Activated naive CD4-positive, alpha-beta T cell (primary cell): ENCODE data around the gene PRX.
"Not testable (repeated sequence)": the region's sequence is repeated elsewhere in the genome, so short reads cannot be mapped to it uniquely, and the experiment has no call there.

Experiments
- DNase-seq, 4 experiments: peaks; one replicate each; lab custom pipeline; 2025; lab: John Stamatoyannopoulos, UW

The PRX gene

DNA sequence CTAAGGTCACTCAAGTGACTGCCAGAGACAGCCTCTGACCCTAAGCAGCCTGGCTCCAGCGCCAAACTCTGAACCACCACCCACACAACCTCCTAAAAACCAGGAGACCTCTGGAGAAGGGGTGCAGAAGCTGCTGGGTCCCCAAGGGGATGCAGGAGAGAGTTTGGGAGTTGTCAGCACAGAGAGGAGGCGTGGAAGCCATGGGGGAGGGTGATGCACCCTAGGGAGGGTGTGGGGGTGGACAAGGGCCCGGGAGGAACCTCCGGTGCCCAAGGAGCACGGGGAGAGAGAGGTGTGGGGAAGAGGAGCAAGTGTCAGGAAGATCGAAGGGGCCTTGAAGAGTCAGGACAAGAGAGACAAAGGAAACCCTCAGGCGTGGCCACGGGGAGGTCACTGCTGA lies 21.1 kb downstream of the PRX start:
- DNase-seq = no peak

DNA sequence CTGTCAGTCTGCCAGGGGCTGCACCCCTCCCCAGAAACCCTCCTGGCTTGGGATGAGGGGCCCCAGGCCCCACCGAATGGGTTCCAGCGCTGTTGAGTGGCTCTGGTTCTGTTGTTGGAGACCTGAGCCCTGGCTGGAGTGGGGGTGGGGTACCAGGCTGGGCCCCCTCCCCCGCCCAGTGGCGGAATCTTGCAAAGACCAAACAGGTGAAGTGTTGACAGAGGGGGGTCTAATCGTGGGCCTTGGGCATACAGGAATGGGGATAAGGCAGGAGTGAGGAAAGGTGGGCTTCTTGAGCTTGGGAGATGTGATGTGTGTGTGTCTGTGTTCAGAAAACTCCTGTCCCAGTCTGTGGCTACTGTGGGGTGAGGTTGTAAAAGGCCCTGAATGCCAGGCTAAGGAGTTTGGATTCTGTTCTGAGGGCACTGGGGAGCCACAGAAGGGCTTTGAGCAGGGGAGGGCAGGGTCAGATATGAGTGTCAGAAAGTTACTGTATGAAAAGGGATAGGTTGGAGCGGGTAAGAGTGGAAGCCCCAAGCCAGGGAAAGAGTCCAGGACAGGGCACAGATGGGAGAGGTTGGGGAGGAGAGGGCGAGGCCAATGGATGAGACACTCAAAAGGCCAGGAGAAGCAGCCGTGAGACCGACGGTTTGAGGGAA lies 23.0 kb downstream of the PRX start, which contains the start of gene HIPK4:
TSS of gene HIPK4 (minus strand) at position 98 of the 659 bp plus-strand sequence. CDS start 279 bp downstream, outside the sequence.
- no peak for DNase-seq

DNA sequence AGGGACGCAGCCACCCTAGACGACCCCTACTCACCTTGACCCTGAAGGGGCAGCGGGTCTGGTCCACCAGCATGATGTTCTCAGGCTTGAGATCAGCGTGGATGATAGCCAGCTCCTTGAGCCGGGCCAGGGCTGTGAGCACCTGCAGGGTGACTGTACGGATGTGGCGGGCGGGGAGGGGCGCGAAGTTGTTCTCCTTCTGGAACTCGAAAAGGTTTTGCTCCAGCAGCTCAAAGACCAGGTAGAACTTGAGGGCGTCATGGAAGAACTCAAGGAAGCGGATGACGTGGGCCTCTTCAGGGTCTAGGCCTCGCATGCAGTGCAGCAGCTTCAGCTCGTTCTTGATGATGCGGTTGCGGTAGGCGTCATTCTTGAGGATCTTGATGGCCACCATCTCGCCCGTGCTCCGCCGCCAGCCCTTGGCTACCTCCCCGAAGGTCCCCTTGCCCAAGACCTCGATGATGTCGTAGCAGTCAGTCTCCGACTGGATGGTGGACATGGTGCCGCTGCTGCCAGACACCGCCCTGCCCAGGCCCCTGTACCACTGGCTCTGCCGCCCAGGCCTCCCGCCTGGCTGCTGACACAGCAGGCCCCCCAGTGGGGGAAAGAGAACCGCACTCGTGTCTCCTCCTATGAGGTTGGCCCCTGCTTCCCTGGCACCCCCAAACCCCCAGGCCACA lies 23.6 kb downstream of the PRX start:
- DNase-seq = no peak

DNA sequence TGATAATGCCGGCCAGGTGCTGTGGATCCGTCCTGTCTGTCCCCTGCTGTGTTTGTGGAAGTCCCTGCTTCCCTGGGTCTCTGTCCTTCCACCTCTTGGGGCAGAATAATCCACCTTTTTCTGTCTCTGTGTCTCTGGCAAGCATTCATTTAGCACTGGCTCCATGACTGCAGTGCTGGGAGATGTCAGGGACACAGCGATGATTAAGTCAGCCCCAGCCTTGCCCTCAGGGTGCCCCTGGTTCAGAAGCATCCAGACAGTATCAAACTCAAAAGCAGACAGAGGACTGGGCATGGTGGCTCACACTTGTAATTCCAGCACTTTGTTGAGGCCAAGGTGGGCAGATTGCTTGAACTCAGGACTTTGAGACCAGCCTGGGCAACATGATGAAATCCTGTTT lies 24.7 kb downstream of the PRX start:
- DNase-seq = no peak

DNA sequence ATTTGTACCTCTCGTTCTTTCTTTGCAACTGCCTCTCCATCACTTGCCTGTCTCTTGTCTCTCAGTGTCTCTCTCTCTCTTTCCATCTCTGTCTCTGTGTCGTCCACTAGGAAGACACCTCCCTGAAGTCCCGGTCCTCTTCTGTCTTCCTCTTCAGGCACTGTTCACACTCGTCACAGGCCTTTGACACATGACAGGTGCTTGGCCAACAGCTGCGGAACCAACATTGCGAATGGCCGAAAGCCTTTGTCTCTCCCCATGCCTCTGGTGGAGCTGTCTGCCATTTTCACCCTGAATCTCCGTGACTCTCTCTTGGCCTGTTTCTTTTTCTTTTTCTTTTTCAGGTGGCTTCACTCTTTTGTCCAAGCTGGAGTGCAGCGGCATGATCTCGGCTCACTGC lies 26.0 kb downstream of the PRX start:
- DNase-seq = no peak

DNA sequence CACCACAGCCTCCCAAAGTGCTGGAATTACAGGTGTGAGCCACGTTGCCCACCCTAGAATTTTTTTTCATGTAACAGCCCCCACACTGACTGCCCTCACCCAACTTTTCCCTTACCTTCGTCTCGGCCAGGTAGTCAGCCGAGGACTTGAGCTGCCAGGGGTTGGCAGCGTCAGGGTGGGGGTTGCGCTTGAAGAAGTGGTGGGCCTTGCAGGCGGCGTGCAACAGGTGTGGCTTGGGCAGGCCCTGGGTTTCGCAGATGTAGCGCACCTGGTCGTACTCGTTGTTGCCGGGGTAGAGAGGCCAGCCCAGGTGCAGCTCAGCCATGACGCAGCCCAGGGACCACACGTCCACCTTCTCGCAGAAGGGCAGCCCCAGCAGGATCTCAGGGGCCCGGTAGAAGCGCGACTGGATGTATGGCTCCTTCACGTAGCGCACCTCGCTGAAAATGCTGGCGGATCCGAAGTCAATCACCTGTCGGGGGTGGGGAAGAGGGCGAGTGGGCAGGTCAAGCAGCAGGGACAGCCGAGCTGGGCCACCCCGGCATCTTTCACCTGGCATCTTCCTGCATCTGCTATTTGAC lies 29.4 kb downstream of the PRX start:
- no peak for DNase-seq

DNA sequence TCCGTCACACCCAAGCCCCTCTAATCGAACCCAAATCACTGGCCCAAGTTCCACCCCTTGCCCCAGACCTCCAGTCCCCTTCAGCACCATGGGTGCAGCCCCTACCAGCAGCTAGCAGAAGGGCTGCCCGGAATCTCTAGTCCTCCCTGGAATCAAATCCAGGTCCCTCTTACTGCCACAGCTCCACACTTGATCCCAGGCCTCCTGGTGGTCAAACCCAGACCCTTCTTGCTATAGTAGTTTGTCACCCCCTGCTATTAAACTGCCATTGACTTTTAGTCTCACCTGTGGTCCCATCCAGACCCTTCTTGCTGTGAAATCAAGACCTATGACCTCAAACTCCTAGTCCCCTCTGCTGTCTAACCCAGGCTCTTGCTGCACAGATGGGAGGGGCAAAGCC lies 31.9 kb downstream of the PRX start:
- no peak for DNase-seq

DNA sequence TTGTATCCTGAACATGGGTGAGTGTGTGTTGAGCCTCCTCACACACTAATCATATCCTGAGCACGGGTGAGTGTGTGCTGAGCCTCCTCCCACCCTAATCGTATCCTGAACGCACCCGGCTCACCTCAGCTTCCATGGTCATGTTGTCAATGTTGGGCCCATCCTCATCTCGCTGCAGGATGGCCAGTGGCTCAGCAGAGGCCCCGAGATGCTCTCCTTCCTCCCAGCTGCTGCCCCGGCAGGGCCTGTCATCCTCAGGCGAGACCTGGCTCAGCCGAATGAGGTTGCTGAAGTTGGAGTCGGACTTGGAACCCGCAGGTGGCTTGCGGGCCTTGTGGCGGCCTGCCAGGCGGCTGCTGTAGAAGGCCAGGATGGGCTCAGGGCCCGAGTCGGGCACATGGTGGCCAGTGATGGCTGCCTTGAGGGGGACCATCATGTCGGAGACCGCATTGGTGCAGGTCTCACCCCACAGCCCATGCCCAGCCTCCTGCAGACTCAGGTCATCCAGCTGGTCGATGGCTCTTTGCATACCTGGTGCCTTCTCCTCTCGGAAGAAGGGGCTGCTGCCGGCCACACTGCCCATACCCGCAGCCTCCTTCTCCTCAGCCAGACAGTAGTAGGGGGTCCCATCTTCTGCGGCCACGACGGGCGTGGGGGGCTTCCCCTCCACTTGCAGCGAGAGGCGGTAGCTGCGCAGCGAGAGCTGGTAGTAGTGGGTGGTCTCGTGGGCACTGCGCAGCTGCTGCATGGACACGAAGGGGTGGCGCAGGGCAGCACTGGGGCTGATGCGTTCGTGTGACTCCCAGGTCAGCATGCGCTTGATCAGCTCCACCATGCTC lies 32.8 kb downstream of the PRX start:
- DNase-seq = no peak

DNA sequence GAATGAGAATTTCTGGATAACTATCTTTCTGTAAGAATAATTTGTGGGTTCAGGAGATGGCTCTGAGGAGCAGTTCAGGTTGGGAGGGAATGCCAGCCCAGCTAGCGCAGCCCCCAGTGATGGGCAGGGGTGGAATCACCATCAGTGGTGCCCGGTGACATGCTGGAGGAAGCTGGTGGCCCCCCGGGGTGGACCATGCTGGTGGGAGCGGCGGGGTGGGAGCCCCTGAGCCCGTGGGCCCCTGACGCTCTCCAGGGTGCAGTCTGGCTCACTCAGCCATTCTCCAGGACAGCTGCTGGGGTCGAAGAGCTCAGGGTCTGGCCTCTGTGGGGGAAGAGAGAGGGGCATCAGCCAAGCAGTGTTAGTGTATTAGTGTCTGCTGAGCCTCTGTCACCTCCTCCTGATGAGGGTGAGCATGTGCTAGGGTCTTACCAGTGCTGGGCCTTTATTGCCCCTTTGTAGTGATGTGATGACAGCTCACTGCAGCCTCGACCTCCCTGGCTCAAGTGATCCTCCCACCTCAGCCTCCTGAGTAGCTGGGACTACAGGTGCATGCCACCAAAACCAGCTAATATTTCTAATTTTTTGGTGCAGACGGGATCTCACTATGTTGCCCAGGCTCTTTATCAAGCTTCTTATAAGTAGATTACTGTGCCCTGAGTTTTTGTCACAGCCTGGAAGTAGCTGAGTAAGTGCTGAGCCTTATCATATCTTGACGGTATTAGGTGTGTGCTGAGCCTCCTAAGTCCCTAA lies 33.6 kb downstream of the PRX start:
- no peak for DNase-seq

DNA sequence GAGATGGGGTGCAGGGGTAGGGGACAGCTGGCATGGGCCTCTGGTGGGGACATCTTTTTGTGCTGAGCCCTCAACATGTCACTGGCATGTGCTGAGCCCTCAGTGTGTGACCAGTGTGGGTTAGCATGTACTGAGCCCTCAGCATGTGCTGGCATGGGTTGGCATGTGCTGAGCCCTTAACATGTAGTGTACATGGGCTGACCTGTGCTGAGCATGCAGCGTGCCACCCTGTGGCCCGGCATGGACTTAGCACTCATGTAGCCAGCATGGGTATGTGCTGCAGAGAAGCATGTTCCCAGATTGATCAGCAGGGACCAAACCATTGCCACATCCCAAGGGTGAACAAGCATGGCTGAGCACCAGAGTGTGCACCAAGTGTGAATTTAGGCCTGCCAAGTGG lies 34.7 kb downstream of the PRX start:
- DNase-seq = no peak

DNA sequence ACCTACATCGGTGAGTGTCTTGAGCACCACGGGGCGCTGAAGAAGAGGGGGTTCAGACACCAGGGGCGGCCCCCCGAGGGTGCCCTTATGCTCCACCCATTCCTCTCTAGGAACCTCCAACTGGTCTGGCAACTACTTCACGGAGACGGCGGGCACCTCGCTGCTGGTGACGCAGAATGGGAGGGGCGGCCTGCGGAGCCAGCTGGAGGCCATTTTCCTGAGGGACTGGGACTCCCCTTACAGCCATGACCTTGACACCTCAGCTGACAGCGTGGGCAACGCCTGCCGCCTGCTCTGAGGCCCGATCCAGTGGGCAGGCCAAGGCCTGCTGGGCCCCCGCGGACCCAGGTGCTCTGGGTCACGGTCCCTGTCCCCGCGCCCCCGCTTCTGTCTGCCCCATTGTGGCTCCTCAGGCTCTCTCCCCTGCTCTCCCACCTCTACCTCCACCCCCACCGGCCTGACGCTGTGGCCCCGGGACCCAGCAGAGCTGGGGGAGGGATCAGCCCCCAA lies 35.2 kb downstream of the PRX start:
- DNase-seq = no peak

DNA sequence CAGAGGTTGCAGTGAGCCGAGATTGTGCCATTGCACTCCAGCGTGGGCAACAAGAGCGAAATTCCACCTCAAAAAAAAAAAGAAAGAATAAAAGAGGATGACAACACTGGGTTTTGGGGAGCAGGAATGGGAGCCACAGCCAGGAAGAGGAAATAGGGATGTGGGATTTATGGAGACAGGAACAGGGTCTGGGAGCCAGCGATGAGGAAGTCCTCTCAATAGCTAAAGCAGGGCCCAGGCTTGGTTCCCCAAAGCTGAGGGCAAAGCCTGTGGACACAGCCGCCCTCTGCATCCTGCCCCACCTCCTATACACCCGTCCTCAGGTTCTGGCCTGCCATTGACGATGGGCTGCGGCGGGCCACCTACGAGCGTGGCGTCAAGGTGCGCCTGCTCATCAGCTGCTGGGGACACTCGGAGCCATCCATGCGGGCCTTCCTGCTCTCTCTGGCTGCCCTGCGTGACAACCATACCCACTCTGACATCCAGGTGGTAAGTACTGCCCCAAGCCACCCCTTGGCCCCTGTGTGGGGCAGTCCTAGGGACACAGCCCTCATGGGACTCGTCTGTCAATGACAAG lies 36.8 kb downstream of the PRX start:
- DNase-seq = no peak

DNA sequence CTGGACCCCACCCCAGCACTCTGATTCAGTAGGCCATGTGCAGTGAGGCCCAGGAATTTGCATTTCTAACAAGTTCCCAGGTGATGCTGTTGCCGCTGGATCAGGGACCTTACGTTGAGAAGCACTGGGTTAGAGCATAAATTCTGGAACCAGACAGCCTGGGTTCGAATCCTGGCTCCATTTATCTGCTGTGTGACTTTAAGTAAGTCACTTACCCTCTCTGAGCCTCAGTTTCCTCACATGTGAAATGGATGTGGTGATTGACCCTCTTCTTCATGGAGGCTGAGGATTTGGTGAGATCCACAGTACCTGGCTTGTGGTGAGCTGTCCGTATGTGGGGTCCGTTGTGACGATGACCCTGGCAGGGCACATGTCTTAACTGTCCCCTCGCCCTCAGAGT lies 39.1 kb downstream of the PRX start:
- no peak for DNase-seq

DNA sequence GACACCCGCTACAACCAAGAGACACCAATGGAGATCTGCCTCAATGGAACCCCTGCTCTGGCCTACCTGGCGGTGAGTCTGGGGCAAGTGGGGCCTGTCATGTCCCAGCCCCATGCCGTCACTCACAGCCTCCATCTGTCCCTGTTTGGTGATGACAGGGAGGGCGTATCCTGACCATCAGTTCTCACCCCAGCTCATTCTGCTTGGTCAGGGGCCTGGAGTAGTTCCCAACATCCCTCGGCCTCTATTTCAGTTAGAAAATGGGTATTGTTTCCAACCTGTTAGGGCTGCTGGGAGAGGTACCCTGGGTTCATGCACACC lies 41.4 kb downstream of the PRX start:
- no peak for DNase-seq

DNA sequence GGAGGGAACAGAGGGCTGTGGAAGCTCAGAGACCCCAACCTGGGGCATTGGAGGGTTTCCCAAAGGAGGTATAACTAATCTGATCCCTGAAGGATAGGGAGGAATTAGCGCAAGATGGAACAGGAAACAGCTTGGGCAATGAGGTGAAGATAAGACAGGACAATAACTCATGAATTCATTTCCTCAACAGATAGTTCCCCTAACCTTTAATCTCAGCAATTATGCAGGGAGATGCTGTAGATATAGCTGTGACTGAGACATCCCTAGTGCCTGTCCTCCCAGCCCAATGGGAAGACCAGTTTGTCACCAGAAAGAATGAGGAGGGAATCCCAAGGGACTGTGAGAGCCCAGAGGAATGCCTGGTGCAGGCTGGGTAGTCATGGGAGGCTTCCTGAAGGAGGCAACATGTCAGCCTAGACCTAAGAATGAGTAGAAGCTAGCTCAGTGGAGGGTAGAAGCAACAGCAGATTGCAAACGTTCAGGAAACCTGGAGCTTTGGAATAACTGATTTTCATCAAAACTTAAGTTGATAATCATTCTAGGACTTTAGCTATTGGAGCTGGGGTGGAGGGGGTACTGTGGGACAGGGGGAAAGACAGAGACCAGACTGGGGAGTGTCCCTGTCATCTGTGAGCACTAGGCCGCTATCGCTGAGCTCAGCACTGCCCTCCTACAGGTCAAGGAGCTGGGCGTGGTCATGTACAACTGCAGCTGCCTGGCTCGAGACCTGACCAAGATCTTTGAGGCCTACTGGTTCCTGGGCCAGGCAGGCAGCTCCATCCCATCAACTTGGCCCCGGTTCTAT lies 42.0 kb downstream of the PRX start:
- no peak for DNase-seq

DNA sequence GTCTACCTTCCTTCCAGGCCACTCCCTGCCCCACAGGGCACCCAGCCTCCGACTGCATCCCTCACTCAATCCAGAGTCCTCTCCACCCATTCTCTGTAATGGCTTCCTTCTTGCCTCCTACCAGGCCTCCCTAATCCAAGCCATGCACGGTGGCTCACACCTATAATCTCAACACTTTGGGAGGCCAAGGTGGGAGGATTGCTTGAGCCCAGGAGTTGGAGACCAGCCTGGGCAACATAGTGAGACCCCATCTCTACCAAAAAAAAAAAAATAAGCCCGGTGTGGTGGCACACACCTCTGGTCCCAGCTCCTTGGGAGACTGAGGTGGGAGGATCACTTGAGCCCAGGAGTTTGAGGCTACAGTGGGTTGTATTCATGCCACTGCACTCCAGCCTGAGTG lies 42.9 kb downstream of the PRX start:
- DNase-seq = not testable (repeated sequence)

DNA sequence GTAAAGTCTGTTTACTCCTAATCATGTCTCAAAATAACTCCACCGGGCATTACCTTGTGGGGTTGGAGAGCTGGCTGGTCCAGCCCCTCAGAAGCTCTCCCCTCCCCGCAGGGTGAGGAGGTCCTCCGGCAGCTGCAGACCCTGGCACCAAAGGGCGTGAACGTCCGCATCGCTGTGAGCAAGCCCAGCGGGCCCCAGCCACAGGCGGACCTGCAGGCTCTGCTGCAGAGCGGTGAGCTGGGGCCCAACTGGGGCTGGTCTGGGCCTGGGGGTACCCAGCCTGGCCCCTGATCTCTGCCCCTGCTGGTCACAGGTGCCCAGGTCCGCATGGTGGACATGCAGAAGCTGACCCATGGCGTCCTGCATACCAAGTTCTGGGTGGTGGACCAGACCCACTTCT lies 43.4 kb downstream of the PRX start:
- DNase-seq = no peak

DNA sequence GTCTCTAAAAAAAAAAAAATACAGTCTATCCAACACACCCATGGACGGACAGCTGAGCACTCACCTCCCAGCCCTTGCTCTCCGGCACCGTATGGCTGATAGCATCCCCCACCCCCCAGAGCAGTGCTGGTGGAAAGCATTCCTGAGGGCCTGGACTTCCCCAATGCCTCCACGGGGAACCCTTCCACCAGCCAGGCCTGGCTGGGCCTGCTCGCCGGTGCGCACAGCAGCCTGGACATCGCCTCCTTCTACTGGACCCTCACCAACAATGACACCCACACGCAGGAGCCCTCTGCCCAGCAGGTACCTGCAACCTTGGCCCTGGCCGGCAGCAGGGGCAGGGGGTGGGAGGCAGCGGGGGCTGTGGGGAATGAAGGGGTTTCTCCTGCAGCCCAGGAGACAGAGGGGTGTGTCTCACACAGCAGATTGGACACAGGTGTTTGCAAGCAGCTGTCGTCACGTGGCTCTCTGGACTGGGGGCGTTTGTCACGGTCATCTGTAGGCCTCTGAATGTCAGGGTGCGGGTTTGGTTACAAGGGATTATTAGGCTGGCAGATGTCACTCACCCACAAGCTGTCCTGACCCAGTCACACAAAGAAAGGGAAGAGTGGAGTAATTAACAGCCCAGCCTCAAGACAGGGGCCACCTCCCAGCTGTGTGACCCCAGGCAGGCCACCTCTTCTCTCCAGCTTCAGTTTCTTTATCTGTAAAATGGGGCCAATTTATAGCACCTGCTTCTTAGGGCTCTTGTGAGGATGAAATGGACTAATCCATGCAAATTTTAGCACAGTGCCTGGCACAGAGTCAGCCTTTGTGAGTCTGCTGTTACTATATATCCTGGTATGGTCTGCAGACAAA lies 45.4 kb downstream of the PRX start:
- DNase-seq = no peak

DNA sequence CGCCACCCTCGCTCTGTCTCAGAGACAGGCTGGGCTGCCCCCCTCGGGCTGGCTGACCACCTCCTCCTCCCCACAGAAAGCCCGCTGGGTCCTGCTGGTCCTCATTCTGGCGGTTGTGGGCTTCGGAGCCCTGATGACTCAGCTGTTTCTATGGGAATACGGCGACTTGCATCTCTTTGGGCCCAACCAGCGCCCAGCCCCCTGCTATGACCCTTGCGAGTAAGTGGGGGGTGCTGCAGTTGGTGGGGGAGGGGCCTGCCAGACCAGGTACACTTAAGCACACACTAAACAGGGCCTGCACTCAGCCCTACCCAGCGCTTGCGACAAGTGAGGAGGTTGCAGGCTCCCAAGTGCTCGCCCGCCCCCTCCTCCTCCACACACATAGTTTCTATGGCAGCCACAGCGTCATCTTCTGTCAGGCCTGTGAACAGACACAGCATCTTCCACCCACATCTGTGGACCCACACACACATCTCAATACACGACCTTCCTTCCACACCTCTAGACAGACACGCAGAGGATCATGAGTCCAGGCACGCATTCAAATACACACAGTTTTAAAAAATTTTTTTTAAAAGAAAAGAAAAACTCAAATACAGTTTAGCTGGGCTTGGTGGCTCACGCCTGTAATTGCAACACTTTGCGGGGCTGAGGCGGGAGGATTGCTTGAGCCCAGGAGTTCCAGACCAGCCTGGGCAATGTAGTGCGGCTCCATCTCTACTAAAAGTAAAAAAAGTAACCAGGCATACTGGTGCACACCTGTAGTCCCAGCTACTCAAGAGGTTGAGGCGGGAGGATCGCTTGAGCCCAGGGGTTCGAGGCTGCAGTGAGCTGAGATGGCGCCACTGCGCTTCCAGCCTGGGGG lies 46.2 kb downstream of the PRX start:
- no peak for DNase-seq
